WTC11 (cell line): ENCODE results near the gene PNCK. TPM values are rescaled to one million over a fixed set of nuclear protein-coding genes. Genes with fewer than 3 reads are reported as not detected.

Source experiments
- ATAC-seq: fragments of 200-7000 bp; cut with Tn5 transposase; 2 replicates; pipeline ENCODE4 v1.10.0; 2021; ENCODE audit warnings: mild to moderate bottlenecking, moderate library complexity
- CTCF ChIA-PET: fragments of 300-600 bp; sonication (Branson Sonifier 250); formaldehyde crosslinking; loops from one replicate; lab custom pipeline; 2021; ENCODE audit warnings: antibody characterized with exemption; lab: Charles Lee
- POLR2A ChIA-PET: fragments of 350-600 bp; sonication (Branson Sonifier 250); formaldehyde crosslinking; loops from one replicate; lab custom pipeline; 2021; ENCODE audit warnings: antibody characterized with exemption; lab: Charles Lee
- DNase-seq: peaks from one replicate; pipeline ENCODE4 v3.0.0; 2021; ENCODE audit warnings: low spot score
- H3K27ac Mint-ChIP-seq: 2 replicates; pipeline ENCODE4 v1.8.0; 2021; ENCODE audit warnings: mixed read lengths
- H3K27me3 Mint-ChIP-seq: 2 replicates; pipeline ENCODE4 v1.8.0; 2021; ENCODE audit warnings: low read depth, mild to moderate bottlenecking, moderate library complexity, mixed read lengths
- H3K36me3 Mint-ChIP-seq: 2 replicates; pipeline ENCODE4 v1.8.0; 2021; ENCODE audit warnings: mixed read lengths
- H3K4me1 Mint-ChIP-seq: 2 replicates; pipeline ENCODE4 v1.8.0; 2022; ENCODE audit warnings: mixed read lengths
- H3K4me3 Mint-ChIP-seq: 2 replicates; pipeline ENCODE4 v1.8.0; 2021; ENCODE audit warnings: mild to moderate bottlenecking, moderate library complexity, mixed read lengths
- H3K9me3 Mint-ChIP-seq: 2 replicates; pipeline ENCODE4 v1.8.0; 2021; ENCODE audit warnings: mixed read lengths
- CREM ChIP-seq: sonication (generic); formaldehyde crosslinking; IDR thresholded peaks from 2 replicates; pipeline ENCODE4 v1.8.1; 2022; ENCODE audit warnings: mild to moderate bottlenecking, missing genetic modification reagents, moderate library complexity
- ELF4 ChIP-seq: sonication (generic); formaldehyde crosslinking; IDR thresholded peaks from 2 replicates; pipeline ENCODE4 v1.8.1; 2022; ENCODE audit warnings: low read depth, mild to moderate bottlenecking, moderate library complexity, missing genetic modification reagents
- GABPB1 ChIP-seq: sonication (generic); formaldehyde crosslinking; IDR thresholded peaks from 2 replicates; pipeline ENCODE4 v1.8.1; 2023; ENCODE audit warnings: mild to moderate bottlenecking, missing genetic modification reagents
- HMGXB4 ChIP-seq: sonication (generic); formaldehyde crosslinking; IDR thresholded peaks from 2 replicates; pipeline ENCODE4 v1.8.1; 2023; ENCODE audit warnings: mild to moderate bottlenecking, moderate library complexity, missing genetic modification reagents
- JAZF1 ChIP-seq: fragments of 250-450 bp; sonication (Bioruptor Pico); IDR thresholded peaks from 2 replicates; pipeline ENCODE4 v1.9.0; 2021; ENCODE audit warnings: moderate library complexity, mild to moderate bottlenecking, inconsistent platforms
- NFE2L1 ChIP-seq: sonication (generic); formaldehyde crosslinking; IDR thresholded peaks from 2 replicates; pipeline ENCODE4 v1.8.1; 2023; ENCODE audit warnings: missing genetic modification reagents
- NR3C1 ChIP-seq: sonication (generic); formaldehyde crosslinking; conservative IDR thresholded peaks from 2 replicates; pipeline ENCODE4 v1.8.1; 2023; ENCODE audit warnings: low read depth, mild to moderate bottlenecking, missing genetic modification reagents
- OVOL2 ChIP-seq: fragments of 250-450 bp; sonication (Bioruptor Pico); IDR thresholded peaks from 2 replicates; pipeline ENCODE4 v1.9.0; 2021; ENCODE audit warnings: mild to moderate bottlenecking, borderline replicate concordance
- RELA ChIP-seq: sonication (generic); formaldehyde crosslinking; IDR thresholded peaks from 2 replicates; pipeline ENCODE4 v1.8.1; 2022; ENCODE audit warnings: missing genetic modification reagents, mild to moderate bottlenecking, borderline replicate concordance
- SOX15 ChIP-seq: fragments of 250-450 bp; sonication (Bioruptor Pico); IDR thresholded peaks from 2 replicates; pipeline ENCODE4 v1.9.0; 2021; ENCODE audit warnings: mild to moderate bottlenecking
- SP1 ChIP-seq: sonication (generic); formaldehyde crosslinking; conservative IDR thresholded peaks from 2 replicates; pipeline ENCODE4 v1.8.1; 2022; ENCODE audit warnings: missing genetic modification reagents
- STAT6 ChIP-seq: sonication (generic); formaldehyde crosslinking; conservative IDR thresholded peaks from 2 replicates; pipeline ENCODE4 v1.8.1; 2023; ENCODE audit warnings: mild to moderate bottlenecking, low read depth, missing genetic modification reagents, moderate library complexity
- TEAD1 ChIP-seq: sonication (generic); formaldehyde crosslinking; IDR thresholded peaks from 2 replicates; pipeline ENCODE4 v1.8.0; 2022; ENCODE audit warnings: mild to moderate bottlenecking, missing genetic modification reagents
- USF1 ChIP-seq: sonication (generic); formaldehyde crosslinking; IDR thresholded peaks from 2 replicates; pipeline ENCODE4 v1.8.0; 2022; ENCODE audit warnings: mild to moderate bottlenecking, missing genetic modification reagents
- ZNF121 ChIP-seq: sonication (generic); formaldehyde crosslinking; IDR thresholded peaks from 2 replicates; pipeline ENCODE4 v1.8.0; 2023; ENCODE audit warnings: missing genetic modification reagents
- ZNF232 ChIP-seq: sonication (generic); formaldehyde crosslinking; IDR thresholded peaks from 2 replicates; pipeline ENCODE4 v1.8.0; 2022; ENCODE audit warnings: mild to moderate bottlenecking, missing genetic modification reagents
- ZNF671 ChIP-seq: fragments of 250-450 bp; sonication (Bioruptor Pico); IDR thresholded peaks from 2 replicates; pipeline ENCODE4 v1.8.0; 2021; ENCODE audit warnings: mild to moderate bottlenecking
- total RNA-seq: library from RNA; stranded (reverse); gene quantifications from 3 replicates; pipeline ENCODE4 v1.2.3, GENCODE V29; 2021
- TF ChIP-seq, protein P1 (sequence below): sonication (generic); formaldehyde crosslinking; IDR thresholded peaks from 2 replicates; pipeline ENCODE4 v1.8.1; 2023; ENCODE audit warnings: mild to moderate bottlenecking, missing genetic modification reagents, moderate library complexity
- TF ChIP-seq, protein P2 (sequence below): sonication (generic); formaldehyde crosslinking; IDR thresholded peaks from 2 replicates; pipeline ENCODE4 v1.8.1; 2022; ENCODE audit warnings: mild to moderate bottlenecking, missing genetic modification reagents, moderate library complexity, borderline replicate concordance
- TF ChIP-seq, protein P3 (sequence below): sonication (generic); formaldehyde crosslinking; IDR thresholded peaks from 2 replicates; pipeline ENCODE4 v1.8.1; 2022; ENCODE audit warnings: missing genetic modification reagents, borderline replicate concordance
- TF ChIP-seq, protein P4 (sequence below): fragments of 250-450 bp; sonication (Bioruptor Pico); IDR thresholded peaks from 2 replicates; pipeline ENCODE4 v1.9.0; 2021; ENCODE audit warnings: mild to moderate bottlenecking, borderline replicate concordance

PNCK gene
- total RNA-seq, 1 experiment from 2014 or later, result 8.6 TPM

GRCh38 chrX:153637121-153638040, 36.2 kb downstream of the PNCK start:
- H3K4me3 Mint-ChIP-seq, result no peak overlapping the region
- peaks cover 17% of the 10 kb centered on the region for H3K27me3 Mint-ChIP-seq
- no peaks in the 10 kb centered on the region for H3K9me3 Mint-ChIP-seq
- no peaks in the 10 kb centered on the region for H3K36me3 Mint-ChIP-seq
- H3K4me1 Mint-ChIP-seq, result peaks cover 6% of the 10 kb centered on the region
- TF ChIP-seq SOX15, result no peak
- TF ChIP-seq RELA (CRISPR knock-in tag), result no peak
- no peak for TF ChIP-seq ELF4 (CRISPR knock-in tag)
- TF ChIP-seq JAZF1 (CRISPR knock-in tag), result no peak
- TF ChIP-seq, protein P1, sequence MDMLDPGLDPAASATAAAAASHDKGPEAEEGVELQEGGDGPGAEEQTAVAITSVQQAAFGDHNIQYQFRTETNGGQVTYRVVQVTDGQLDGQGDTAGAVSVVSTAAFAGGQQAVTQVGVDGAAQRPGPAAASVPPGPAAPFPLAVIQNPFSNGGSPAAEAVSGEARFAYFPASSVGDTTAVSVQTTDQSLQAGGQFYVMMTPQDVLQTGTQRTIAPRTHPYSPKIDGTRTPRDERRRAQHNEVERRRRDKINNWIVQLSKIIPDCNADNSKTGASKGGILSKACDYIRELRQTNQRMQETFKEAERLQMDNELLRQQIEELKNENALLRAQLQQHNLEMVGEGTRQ (CRISPR knock-in tag), result no peak
- no peak for TF ChIP-seq NR3C1 (CRISPR knock-in tag)
- TF ChIP-seq, protein P2, sequence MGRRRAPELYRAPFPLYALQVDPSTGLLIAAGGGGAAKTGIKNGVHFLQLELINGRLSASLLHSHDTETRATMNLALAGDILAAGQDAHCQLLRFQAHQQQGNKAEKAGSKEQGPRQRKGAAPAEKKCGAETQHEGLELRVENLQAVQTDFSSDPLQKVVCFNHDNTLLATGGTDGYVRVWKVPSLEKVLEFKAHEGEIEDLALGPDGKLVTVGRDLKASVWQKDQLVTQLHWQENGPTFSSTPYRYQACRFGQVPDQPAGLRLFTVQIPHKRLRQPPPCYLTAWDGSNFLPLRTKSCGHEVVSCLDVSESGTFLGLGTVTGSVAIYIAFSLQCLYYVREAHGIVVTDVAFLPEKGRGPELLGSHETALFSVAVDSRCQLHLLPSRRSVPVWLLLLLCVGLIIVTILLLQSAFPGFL, result no peak
- TF ChIP-seq, protein P3, sequence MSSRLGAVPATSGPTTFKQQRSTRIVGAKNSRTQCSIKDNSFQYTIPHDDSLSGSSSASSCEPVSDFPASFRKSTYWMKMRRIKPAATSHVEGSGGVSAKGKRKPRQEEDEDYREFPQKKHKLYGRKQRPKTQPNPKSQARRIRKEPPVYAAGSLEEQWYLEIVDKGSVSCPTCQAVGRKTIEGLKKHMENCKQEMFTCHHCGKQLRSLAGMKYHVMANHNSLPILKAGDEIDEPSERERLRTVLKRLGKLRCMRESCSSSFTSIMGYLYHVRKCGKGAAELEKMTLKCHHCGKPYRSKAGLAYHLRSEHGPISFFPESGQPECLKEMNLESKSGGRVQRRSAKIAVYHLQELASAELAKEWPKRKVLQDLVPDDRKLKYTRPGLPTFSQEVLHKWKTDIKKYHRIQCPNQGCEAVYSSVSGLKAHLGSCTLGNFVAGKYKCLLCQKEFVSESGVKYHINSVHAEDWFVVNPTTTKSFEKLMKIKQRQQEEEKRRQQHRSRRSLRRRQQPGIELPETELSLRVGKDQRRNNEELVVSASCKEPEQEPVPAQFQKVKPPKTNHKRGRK (CRISPR knock-in tag), result no peak
- no peak for TF ChIP-seq ZNF671 (CRISPR knock-in tag)
- ATAC-seq (no peak), DNase-seq (no peak)
- POLR2A ChIA-PET, result interaction anchor here (0.9 kb wide), 1 partner anchor 37 kb away, joined by 3 read pairs; no protein-coding TSS in a partner anchor
- CTCF ChIA-PET, result interaction anchor here (1.2 to 3.8 kb wide), 12 partner anchors 10 to 98 kb away, joined by 3 to 106 read pairs (median 8); partner anchors contain the start of gene DUSP9
- H3K27ac Mint-ChIP-seq, result no peak overlapping the region

DNA sequence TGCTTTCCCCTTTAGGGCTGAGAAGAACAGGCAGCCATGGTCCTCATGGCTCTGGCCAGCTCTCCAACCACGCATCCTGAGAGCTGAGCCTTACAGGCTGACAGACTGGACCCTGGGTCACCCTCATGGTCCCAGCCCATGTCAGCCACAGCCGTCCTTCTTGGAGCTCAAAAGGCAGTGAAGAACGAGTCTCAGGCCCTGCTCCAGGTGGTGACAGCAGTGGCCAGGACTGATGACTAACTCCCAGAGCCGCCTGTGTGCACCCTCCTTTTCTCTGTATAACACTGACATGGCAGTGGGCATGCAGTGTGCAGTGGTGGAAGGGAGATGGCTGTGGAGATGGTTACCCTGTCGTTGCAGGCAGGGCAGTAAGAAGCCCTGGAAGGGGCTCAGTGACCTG, 36.9 kb downstream of the PNCK start:
- no peak overlapping the region for H3K27ac Mint-ChIP-seq
- H3K27me3 Mint-ChIP-seq, result peaks cover 13% of the 10 kb centered on the region
- no peak for ATAC-seq
- no peaks in the 10 kb centered on the region for H3K9me3 Mint-ChIP-seq
- CTCF ChIA-PET, result interaction anchor here (1.0 to 3.8 kb wide), 27 partner anchors 11 to 695 kb away, joined by 3 to 106 read pairs (median 6); partner anchors contain the start of genes DUSP9 and SLC6A8
- POLR2A ChIA-PET, result interaction anchor here (0.9 kb wide), 1 partner anchor 37 kb away, joined by 3 read pairs; no protein-coding TSS in a partner anchor
- no peak overlapping the region for H3K4me3 Mint-ChIP-seq
- no peaks in the 10 kb centered on the region for H3K36me3 Mint-ChIP-seq
- DNase-seq, result no peak
- peaks cover 6% of the 10 kb centered on the region for H3K4me1 Mint-ChIP-seq
- TF ChIP-seq ZNF232 (no peak), ZNF121 (CRISPR knock-in tag) (no peak), TEAD1 (no peak), OVOL2 (CRISPR knock-in tag) (no peak), SP1 (CRISPR knock-in tag) (no peak), STAT6 (CRISPR knock-in tag) (no peak), CREM (CRISPR knock-in tag) (no peak), USF1 (CRISPR knock-in tag) (no peak), NFE2L1 (CRISPR knock-in tag) (no peak), HMGXB4 (no peak), GABPB1 (no peak)
- TF ChIP-seq, protein P4, sequence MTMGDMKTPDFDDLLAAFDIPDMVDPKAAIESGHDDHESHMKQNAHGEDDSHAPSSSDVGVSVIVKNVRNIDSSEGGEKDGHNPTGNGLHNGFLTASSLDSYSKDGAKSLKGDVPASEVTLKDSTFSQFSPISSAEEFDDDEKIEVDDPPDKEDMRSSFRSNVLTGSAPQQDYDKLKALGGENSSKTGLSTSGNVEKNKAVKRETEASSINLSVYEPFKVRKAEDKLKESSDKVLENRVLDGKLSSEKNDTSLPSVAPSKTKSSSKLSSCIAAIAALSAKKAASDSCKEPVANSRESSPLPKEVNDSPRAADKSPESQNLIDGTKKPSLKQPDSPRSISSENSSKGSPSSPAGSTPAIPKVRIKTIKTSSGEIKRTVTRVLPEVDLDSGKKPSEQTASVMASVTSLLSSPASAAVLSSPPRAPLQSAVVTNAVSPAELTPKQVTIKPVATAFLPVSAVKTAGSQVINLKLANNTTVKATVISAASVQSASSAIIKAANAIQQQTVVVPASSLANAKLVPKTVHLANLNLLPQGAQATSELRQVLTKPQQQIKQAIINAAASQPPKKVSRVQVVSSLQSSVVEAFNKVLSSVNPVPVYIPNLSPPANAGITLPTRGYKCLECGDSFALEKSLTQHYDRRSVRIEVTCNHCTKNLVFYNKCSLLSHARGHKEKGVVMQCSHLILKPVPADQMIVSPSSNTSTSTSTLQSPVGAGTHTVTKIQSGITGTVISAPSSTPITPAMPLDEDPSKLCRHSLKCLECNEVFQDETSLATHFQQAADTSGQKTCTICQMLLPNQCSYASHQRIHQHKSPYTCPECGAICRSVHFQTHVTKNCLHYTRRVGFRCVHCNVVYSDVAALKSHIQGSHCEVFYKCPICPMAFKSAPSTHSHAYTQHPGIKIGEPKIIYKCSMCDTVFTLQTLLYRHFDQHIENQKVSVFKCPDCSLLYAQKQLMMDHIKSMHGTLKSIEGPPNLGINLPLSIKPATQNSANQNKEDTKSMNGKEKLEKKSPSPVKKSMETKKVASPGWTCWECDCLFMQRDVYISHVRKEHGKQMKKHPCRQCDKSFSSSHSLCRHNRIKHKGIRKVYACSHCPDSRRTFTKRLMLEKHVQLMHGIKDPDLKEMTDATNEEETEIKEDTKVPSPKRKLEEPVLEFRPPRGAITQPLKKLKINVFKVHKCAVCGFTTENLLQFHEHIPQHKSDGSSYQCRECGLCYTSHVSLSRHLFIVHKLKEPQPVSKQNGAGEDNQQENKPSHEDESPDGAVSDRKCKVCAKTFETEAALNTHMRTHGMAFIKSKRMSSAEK (CRISPR knock-in tag), result no peak
